Epidermal melanocyte (primary cell): Measurements from ENCODE around the gene SINHCAF.

Source experiments
- DNase-seq: peaks from one replicate; pipeline ENCODE4 v3.0.0; 2011; ENCODE audit warnings: low spot score; ENCODE audit not compliant: insufficient read length

SINHCAF gene

DNA sequence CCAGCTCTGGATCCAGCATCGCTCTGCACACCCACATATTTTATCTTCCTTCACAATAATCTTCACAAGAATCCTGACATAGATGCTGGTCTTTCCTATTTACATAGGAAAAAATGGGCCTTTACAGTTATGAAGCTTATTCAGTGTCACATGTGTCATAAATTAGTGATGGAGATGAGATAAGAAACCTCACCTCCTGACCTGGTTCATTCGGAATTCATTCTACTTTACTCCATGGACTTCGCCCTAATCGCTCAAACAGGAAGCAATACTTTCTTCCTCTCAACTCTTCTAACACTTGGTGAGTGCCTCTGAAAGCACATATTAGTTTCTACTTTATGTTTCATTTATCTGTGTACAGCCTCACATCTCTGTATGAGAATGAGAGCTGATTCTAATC is 12.0 kb upstream of the SINHCAF start:
- DNase-seq = no peak

- DNase-seq = no peak
These were observed 5.3 kb upstream of the SINHCAF start for GRCh38 chr12:31331242-31331641.

DNA sequence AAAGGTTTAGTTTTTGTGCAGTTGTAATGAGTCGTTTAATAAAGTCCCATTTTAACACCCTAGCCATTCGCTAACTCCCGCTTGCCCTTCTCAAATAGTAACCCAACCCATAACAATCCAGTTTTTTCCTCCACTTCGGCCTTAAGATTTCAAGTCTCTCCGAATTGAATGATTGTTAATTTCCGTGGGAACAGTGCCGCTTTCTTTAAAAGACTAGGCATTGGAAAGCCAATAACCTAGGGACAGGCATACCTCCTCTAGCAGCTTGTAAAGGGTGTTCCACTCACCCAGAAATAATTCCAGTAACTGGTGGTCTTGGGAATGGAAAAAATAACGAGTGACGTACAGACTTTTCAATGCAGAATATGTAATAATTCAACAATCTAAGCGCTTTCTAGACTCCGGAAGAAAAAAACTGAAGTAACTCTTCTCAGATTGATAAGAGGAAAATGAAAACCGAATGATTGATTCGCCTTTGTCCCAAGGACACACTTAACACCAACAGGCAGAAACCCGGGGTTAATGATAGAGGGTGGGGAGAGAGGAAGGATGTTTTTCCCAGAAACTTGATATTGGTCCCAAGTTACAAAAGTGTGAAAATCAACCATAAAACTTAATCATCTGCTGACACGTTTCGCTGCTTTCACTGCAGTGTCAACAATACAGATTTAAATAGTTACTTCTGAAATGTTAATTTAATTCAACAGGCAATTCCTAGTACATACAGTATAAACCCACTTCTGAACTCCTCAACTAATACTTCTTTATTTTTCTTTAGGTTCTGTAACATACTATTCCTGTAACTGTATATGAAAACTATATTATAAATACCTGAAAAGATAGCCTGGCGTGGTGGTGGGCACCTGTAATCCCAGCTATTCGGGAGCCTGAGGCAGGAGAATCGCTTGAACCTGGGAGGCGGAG is 1.0 kb upstream of the SINHCAF start:
- DNase-seq = no peak

- no peak for DNase-seq
These were observed 450 bp downstream of the SINHCAF start for GRCh38 chr12:31325524-31325875.

- no peak for DNase-seq
These were observed 966 bp downstream of the SINHCAF start for GRCh38 chr12:31324845-31325523.

DNA sequence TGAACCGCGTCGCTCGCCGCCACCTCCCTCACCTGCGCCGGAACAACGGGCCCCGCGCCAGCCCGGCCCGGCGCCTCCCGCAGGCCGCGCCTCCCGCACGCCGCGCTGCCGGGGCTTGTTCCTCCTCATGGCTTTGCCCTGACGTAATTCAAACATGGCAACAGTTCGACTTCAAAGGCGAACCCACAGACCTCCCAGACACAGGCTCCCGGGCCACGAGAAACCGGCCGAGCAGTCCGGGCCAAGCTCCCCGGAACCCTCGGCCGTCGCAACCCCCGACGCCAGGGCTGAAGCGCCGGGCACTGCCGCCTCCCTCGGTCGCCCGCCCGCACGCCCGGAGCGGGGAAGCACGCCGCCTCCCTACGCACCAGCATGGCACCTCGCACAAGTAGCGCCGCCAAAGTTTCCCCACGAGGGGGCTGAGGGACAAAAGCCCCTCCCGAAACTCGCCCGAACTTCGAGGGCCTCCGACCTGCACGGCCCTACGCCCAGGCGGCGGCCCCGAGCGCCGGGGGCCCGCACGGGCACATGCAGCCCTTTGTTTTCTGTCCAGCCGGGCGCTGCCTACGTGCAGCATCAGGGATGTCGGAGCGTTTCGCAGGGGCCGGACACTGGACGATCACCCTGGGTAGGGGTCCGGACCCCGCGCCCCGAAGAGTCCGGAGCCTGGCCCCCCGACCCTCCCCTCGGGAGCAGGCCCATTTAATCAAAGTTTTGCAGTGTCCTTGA is 1.7 kb downstream of the SINHCAF start:
- DNase-seq = no peak

GRCh38 chr12:31323391-31324115 is 2.4 kb downstream of the SINHCAF start:
- no peak for DNase-seq

GRCh38 chr12:31322801-31323207 is 3.1 kb downstream of the SINHCAF start:
- no peak for DNase-seq

- no peak for DNase-seq
These were observed 4.1 kb downstream of the SINHCAF start for GRCh38 chr12:31321897-31322228.

- DNase-seq = no peak
These were observed 4.6 kb downstream of the SINHCAF start for GRCh38 chr12:31321186-31321896.

- DNase-seq = no peak
These were observed 7.2 kb downstream of the SINHCAF start for GRCh38 chr12:31318657-31319269.

GRCh38 chr12:31317471-31318395 is 8.2 kb downstream of the SINHCAF start:
- DNase-seq = no peak

DNA sequence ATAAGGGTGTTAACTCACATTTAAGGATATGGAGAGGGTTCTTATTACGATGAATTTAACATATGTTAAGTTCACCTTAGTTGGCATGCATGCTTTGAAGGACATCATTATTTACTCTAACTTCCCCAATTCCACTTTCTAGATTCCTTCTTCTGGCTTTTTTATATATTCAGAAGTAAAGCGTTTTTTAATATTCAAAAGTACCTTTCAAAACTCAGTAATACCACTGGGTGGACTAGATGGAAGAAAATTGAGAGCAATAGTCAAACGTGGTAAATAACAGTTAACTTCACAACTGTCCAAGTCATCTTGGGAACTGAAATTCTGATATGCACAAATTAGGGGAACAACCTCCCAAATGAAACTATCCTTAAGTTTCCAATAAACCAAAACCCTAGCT is 9.1 kb downstream of the SINHCAF start:
- no peak for DNase-seq

DNA sequence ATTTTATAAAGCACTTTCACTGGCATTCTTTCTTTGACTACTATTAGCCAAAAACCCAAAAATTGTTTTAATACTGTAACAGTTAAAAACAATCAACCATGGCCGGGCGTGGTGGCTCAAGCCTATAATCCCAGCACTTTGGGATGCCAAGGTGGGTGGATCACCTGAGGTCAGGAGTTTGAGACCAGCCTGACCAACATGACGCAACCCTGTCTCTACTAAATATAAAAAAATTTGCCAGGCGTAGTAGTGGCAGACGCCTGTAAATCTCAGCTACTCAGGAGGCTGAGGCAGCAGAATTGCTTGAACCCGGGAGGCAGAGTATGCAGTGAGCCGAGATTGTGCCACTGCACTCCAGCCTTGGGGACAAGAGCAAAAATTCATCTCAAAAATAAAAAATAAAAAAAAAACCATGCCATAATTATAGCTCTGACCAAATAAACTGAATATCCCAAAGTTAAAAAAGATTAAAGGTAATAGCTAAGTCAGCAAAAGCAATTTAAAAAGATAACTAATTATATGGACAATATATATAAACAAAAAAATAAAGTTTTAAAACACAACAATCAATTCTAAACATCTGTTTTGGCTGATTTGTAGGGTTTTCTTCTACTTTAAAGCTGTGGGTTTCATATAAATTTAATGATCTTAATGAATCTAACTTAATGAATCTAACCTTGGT is 10.0 kb downstream of the SINHCAF start:
- DNase-seq = no peak

- no peak for DNase-seq
These were observed 10.8 kb downstream of the SINHCAF start for GRCh38 chr12:31315044-31315715.

DNA sequence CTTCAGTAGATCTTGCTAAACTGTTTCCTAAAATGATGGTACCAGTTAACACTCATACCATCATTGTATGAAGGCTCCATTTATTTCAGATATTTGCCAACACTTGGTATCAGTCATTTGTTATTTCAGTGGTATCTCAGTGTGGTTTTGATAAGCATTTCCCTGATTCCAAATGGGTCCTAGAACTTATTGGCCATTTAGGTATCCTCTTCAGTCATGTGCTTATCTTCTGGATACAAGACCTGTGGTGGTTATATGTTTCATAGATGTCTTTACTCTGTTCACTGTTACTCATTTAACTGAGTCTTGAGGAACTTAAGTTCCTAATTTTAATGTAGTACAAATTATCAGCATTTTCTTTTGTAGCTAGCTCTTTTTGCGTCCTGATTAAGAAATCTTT is 13.5 kb downstream of the SINHCAF start:
- no peak for DNase-seq

DNA sequence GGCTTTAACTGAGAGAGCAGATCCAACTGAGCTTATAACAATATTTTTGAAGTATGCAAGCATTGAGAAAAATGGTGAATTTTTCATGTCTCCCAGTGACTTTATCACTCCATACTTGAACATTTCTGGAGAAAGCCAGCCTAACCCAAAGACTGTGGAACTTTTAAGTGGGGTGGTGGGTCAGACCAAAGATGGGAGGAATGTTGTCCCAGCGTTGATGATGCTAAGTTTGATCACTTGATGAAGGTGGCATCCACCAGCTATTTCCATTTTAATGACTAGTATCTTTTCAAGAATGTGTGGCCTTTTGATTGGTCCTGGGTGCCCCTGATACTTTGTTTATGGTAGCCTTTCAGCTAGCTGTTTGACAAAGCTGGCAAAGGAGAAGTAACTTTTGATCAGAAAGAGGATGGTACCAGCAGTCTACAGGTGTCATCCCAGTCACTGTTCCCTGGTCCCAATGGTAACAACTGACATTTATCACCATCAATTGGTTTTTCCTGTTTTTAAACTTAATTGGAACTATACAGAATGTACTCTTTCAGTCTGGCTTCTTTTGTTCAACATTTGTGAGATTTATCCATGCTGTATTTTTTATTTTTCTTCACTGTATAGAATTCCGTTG is 14.2 kb downstream of the SINHCAF start:
- no peak for DNase-seq

- no peak for DNase-seq
These were observed 15.5 kb downstream of the SINHCAF start for GRCh38 chr12:31310488-31310887.
